Left ventricle myocardium inferior (tissue), 1 donor: ENCODE measurements around the gene PCLO. TPM values are rescaled to one million over a fixed set of nuclear protein-coding genes. Genes with fewer than 3 reads are reported as not detected.

Source experiments
- DNase-seq: peaks from one replicate; pipeline ENCODE4 v3.0.0-alpha.2; 2020
- H3K27ac ChIP-seq: fragments of 200-600 bp; replicated peaks from 2 replicates; pipeline ENCODE4 v1.8.0; 2021
- H3K27me3 ChIP-seq: fragments of 200-600 bp; 2 replicates; pipeline ENCODE4 v1.8.0; 2021; ENCODE audit warnings: low read depth
- H3K36me3 ChIP-seq: fragments of 200-600 bp; 2 replicates; pipeline ENCODE4 v1.8.0; 2021
- H3K4me1 ChIP-seq: fragments of 200-600 bp; 2 replicates; pipeline ENCODE4 v1.8.0; 2021
- H3K4me3 ChIP-seq: fragments of 200-600 bp; 2 replicates; pipeline ENCODE4 v1.8.0; 2021; ENCODE audit warnings: mild to moderate bottlenecking, moderate library complexity
- H3K9me3 ChIP-seq: fragments of 200-600 bp; replicated peaks from 2 replicates; pipeline ENCODE4 v1.8.0; 2021
- intact Hi-C: fragments of 100-400 bp; cut with micrococcal nuclease; formaldehyde crosslinking; loops from one replicate; pipeline ENCODE4 v1.11.0; 2022
- total RNA-seq: library from RNA; stranded (reverse); fragmentation: NEBNext Ultra II Directional; extraction: Animal tissue kit (Norgen Biotek cat#: 25700); gene quantifications from one replicate; pipeline ENCODE4 v1.2.1, GENCODE V29; 2021
- TF ChIP-seq, protein P1 (sequence below): fragments of 200-600 bp; IDR thresholded peaks from 2 replicates; pipeline ENCODE4 v1.8.0; 2021; ENCODE audit warnings: antibody characterized with exemption, mild to moderate bottlenecking, borderline replicate concordance
- donor health status: DM: no; HTN: yes; CAD: no; lungs with severe emphysema.

The PCLO gene
- total RNA-seq, 1 donor from 2014 or later = 4.2 TPM

DNA sequence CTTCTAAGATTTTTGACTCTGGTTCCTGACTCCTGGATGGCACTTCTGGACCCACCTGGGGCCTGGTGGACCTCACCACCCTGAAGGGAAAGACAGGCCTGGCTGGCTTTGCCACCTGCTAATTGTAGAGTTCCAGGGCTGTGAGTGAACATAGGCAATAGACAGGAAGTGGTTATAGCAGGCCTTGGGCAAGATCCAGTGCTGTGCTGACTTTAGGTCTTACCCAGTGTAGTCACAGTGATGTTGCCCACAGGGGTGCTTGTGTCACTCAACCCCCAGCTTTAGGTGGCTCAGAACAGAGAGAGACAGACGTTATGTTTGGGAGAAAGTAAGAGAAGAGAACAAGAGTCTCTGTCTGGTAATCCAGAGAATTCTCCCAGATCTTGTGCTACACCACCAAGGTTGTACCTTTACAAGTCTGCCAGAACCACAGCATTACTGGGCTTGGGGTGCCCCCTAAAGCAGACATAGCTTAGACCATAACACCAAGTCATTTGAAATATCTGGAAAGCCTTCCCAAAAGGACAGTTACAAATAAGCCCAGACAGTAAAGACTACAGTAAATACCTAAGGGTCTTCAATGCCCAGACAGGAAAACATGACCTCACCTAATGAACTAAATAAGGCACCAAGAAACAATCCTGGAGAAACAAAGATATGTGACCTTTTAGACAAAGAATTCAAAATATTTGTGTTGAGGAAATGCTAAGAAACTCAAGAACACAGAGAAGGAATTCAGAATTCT lies 303.4 kb downstream of the PCLO start:
- intact Hi-C loops = no loop called here
- Histone ChIP-seq H3K4me1 (no peaks in the 10 kb centered on the region), H3K4me3 (no peak overlapping the region), H3K27me3 (no peaks in the 10 kb centered on the region), H3K27ac (no peak overlapping the region), H3K36me3 (no peaks in the 10 kb centered on the region), H3K9me3 (no peaks in the 10 kb centered on the region)
- TF ChIP-seq, protein P1, sequence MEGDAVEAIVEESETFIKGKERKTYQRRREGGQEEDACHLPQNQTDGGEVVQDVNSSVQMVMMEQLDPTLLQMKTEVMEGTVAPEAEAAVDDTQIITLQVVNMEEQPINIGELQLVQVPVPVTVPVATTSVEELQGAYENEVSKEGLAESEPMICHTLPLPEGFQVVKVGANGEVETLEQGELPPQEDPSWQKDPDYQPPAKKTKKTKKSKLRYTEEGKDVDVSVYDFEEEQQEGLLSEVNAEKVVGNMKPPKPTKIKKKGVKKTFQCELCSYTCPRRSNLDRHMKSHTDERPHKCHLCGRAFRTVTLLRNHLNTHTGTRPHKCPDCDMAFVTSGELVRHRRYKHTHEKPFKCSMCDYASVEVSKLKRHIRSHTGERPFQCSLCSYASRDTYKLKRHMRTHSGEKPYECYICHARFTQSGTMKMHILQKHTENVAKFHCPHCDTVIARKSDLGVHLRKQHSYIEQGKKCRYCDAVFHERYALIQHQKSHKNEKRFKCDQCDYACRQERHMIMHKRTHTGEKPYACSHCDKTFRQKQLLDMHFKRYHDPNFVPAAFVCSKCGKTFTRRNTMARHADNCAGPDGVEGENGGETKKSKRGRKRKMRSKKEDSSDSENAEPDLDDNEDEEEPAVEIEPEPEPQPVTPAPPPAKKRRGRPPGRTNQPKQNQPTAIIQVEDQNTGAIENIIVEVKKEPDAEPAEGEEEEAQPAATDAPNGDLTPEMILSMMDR = no peak
- no peak for DNase-seq

DNA sequence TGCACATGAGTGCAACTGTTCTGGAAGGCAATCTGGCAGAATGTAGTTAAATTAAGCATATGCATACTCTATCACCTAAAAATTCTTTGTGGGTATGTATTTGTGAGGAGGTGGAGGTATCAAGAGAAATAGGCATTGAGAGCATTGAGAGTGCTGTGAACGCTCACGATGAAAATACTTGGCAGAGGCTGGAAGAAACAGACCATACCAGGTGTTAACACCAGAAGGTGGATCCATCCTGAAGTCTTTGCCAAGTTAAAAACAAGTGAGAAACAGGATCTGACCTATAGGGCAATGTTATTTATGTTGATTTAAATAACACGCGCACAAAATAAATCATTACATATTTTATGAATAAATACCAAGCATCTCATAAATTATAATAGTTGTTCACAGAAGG lies 311.6 kb downstream of the PCLO start:
- H3K27me3 ChIP-seq = no peaks in the 10 kb centered on the region
- H3K4me1 ChIP-seq = no peaks in the 10 kb centered on the region
- H3K4me3 ChIP-seq = no peak overlapping the region
- intact Hi-C loops = no loop called here
- no peaks in the 10 kb centered on the region for H3K36me3 ChIP-seq
- no peaks in the 10 kb centered on the region for H3K9me3 ChIP-seq
- no peak overlapping the region for H3K27ac ChIP-seq
- DNase-seq = no peak
- TF ChIP-seq, protein P1 = no peak

DNA sequence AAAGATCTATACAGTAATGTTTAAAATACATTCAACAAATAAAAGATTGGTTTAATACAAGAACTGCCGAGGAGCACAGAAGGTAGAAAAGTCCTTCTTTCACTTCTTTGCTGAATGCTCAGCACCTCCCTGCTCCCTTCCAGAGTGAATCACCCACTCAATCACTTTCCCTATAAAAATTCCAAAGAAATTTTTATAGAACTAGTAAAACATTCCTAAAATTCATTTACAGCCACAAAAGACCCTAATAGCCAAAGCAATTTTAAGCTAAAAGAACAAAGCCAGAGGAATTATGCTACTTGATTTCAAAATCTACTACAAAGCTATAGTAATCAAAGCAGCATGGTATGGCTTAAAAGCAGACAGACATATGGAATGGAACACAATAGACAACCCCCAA lies 320.9 kb downstream of the PCLO start:
- Histone ChIP-seq H3K4me3 (no peak overlapping the region), H3K9me3 (peaks cover 11% of the 10 kb centered on the region), H3K27ac (no peak overlapping the region), H3K4me1 (no peaks in the 10 kb centered on the region), H3K36me3 (no peaks in the 10 kb centered on the region), H3K27me3 (no peaks in the 10 kb centered on the region)
- no peak for DNase-seq
- intact Hi-C loops = no loop called here
- TF ChIP-seq, protein P1 = no peak

DNA sequence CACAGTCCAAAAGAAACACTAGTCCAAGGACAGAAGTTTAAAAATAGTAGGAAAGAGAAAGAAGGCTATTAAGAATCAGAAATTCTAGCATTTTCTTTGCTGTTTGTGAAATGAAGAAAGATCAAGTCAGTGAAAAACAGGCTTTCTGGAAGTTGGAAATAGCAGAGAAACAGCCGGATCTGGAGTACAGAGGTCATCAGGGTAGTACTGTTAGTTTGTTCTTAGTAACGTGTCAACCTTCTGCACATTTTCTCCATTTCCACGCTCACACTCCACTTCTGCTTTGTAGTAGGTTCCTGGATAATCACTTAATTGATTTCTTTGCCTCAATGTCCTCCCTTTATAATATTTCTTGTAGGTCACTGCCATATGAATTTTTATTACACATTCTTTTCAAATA lies 322.6 kb downstream of the PCLO start:
- H3K4me3 ChIP-seq = no peak overlapping the region
- H3K27me3 ChIP-seq = no peaks in the 10 kb centered on the region
- no peaks in the 10 kb centered on the region for H3K36me3 ChIP-seq
- H3K4me1 ChIP-seq = no peaks in the 10 kb centered on the region
- DNase-seq = no peak
- H3K27ac ChIP-seq = no peak overlapping the region
- peaks cover 11% of the 10 kb centered on the region for H3K9me3 ChIP-seq
- TF ChIP-seq, protein P1 = no peak
- intact Hi-C loops = no loop called here

DNA sequence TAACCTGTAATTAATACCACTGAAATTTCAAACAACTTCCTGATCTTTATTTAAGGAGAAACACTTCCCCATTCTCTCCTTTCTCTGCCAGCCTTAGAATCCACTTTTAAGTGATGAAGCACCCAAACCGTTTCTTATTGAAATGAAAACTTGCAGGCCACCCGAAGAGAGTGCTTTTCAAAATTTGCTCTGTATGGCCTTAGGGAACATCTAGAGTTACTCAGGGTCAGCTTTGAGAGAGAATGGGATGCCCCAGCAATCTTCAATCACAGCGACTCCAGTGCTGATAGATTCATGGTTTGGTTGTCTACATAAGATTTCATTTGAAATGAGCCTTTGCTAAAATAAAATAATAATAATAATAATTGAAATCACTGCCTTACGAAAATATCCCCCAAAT lies 323.1 kb downstream of the PCLO start:
- intact Hi-C loops = no loop called here
- TF ChIP-seq, protein P1 = no peak
- no peaks in the 10 kb centered on the region for H3K4me1 ChIP-seq
- no peak overlapping the region for H3K4me3 ChIP-seq
- H3K36me3 ChIP-seq = no peaks in the 10 kb centered on the region
- H3K27me3 ChIP-seq = no peaks in the 10 kb centered on the region
- no peak for DNase-seq
- H3K27ac ChIP-seq = no peak overlapping the region
- H3K9me3 ChIP-seq = peaks cover 11% of the 10 kb centered on the region
